ENCODE data around the gene KRTAP19-6.

The KRTAP19-6 gene, protein sequence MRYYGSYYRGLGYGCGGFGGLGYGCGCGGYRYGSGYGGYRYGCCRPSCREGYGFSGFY

GRCh38 chr21:30541764-30542163 lies at the start of gene KRTAP19-6:
KRTAP19-6 (minus strand) TSS chr21:30541864; CDS start chr21:30541833, 31 bp downstream.
- Mint-ChIP-seq H3K36me3 (ENCODE audit: low read depth) (no peaks in the 10 kb centered on the region), H3K27me3 (no peaks in the 10 kb centered on the region), H3K4me1 (ENCODE audit: low read depth) (no peaks in the 10 kb centered on the region), H3K27ac (no peak within 1 kb of the TSS), H3K9me3 (peaks cover 2% of the 10 kb centered on the region), H3K4me3 (no peak within 1 kb of the TSS)
- no peak for DNase-seq

DNA sequence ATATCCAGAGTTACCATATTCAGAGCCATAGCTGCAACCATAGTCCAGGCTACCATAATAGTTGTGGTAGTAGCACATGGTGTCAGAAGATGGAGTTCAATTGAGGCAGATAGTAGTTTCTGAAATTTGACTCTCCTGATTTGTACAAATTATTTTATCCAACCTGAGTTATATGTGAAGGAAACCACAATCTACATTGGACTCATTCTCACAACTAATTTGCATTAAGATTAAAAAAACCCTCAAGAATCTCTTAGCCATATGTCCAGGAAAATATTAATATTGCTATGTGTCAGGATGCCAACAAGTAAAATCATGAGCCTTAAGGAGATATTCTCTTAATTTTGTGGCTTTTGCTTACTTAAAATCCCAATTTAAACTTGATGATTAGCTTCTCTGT lies 48.6 kb upstream of the KRTAP19-6 start, which contains the start of gene KRTAP22-2:
Gene KRTAP22-2 (minus strand): TSS at position 101 of the 400 bp plus-strand sequence.
- H3K36me3 Mint-ChIP-seq (ENCODE audit: low read depth): no peaks in the 10 kb centered on the region
- H3K9me3 Mint-ChIP-seq: no peaks in the 10 kb centered on the region
- no peak for DNase-seq
- peaks cover 2% of the 10 kb centered on the region for H3K4me1 Mint-ChIP-seq (ENCODE audit: low read depth)
- H3K4me3 Mint-ChIP-seq: no peak within 1 kb of the TSS
- no peak within 1 kb of the TSS for H3K27ac Mint-ChIP-seq
- H3K27me3 Mint-ChIP-seq: no peaks in the 10 kb centered on the region

DNA sequence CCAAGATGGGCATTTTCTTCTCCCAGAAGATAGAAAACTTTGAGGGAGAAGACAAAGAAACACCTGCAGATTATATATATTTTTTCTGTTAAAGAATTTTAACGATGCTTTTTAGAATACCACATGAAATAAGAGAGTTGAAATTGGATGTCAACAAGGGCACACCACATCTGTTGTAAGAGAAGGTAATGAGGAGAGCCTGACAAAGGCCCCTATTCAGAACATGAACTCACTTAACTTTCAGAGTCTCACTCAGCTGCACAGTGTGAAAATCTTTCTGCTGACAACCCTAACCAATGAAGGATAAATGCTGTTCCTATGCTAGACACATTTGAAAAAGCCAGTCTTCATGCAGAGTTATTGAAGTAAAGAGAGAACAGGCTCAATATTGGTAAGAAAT lies 41.2 kb upstream of the KRTAP19-6 start:
- H3K36me3 Mint-ChIP-seq (ENCODE audit: low read depth): no peaks in the 10 kb centered on the region
- DNase-seq: no peak
- no peak overlapping the region for H3K4me3 Mint-ChIP-seq
- H3K27me3 Mint-ChIP-seq: no peaks in the 10 kb centered on the region
- H3K4me1 Mint-ChIP-seq (ENCODE audit: low read depth): no peaks in the 10 kb centered on the region
- no peaks in the 10 kb centered on the region for H3K9me3 Mint-ChIP-seq
- H3K27ac Mint-ChIP-seq: no peak overlapping the region

GRCh38 chr21:30580132-30580531 lies 38.5 kb upstream of the KRTAP19-6 start:
- H3K9me3 Mint-ChIP-seq: no peaks in the 10 kb centered on the region
- H3K27me3 Mint-ChIP-seq: no peaks in the 10 kb centered on the region
- H3K4me3 Mint-ChIP-seq: no peak overlapping the region
- DNase-seq: no peak
- H3K4me1 Mint-ChIP-seq (ENCODE audit: low read depth): no peaks in the 10 kb centered on the region
- H3K27ac Mint-ChIP-seq: no peak overlapping the region
- H3K36me3 Mint-ChIP-seq (ENCODE audit: low read depth): no peaks in the 10 kb centered on the region

DNA sequence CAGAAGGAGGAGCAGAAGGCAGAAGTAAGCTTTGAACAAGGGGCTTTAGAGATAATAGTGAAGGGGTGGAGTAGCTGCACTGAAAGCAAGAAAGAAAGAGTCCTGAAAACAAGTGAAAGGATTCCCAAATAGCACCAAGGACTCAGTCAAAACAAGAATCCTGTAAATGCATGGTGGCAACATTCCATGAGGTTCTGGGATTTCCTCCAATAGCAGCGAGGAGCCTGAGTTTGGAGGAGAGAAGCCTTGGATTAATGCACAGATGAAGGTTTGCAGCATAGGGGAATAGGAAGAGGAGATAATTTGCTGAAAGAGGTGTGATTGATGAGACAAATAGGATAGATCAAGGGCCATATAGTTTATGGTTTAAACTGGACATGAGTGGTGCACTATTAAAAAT lies 37.7 kb upstream of the KRTAP19-6 start:
- Mint-ChIP-seq H3K36me3 (ENCODE audit: low read depth) (no peaks in the 10 kb centered on the region), H3K4me1 (ENCODE audit: low read depth) (no peaks in the 10 kb centered on the region), H3K4me3 (no peak overlapping the region), H3K27ac (no peak overlapping the region), H3K27me3 (no peaks in the 10 kb centered on the region), H3K9me3 (no peaks in the 10 kb centered on the region)
- DNase-seq: no peak

DNA sequence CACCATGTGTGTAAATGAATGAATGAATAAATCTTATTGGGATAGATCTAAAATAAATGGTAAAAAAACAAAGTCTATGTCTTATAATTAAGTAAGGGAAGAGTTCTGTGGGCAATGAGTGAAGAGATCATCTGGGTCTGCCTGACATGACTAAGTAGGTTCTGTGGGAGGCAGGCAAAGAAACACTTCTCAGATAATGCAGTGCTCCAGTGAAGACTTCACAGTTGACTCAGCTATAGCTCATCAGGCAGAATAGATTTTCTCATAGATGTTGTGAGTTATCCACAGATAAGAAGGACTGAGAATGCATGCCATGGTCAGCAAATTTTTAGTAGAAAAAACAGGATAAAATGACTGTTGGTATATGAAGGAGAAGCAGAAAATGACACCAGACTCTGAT lies 36.1 kb upstream of the KRTAP19-6 start:
- Mint-ChIP-seq H3K4me1 (ENCODE audit: low read depth) (no peaks in the 10 kb centered on the region), H3K9me3 (no peaks in the 10 kb centered on the region), H3K27me3 (no peaks in the 10 kb centered on the region), H3K36me3 (ENCODE audit: low read depth) (no peaks in the 10 kb centered on the region), H3K4me3 (no peak overlapping the region), H3K27ac (no peak overlapping the region)
- DNase-seq: no peak

DNA sequence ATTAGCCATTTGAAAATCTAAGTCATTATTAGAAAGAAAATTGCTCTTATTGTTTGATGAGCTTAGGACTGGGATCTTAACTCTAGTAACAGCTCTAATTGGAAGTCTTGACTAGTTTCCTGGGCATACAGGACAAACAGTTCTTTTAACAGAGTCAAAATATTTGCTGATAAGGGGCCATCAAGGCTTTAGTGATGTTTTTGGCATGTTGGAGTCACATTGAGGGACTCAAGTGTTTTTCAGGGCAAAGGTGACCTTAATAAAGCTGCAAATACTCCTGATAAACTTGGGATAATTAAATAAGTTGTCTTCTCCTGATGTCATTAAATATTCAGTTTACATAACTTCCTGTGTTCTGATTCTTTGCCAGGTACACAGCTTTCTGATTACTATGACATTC lies 26.0 kb upstream of the KRTAP19-6 start:
- H3K27ac Mint-ChIP-seq: no peak overlapping the region
- no peak for DNase-seq
- H3K4me1 Mint-ChIP-seq (ENCODE audit: low read depth): no peaks in the 10 kb centered on the region
- no peak overlapping the region for H3K4me3 Mint-ChIP-seq
- no peaks in the 10 kb centered on the region for H3K36me3 Mint-ChIP-seq (ENCODE audit: low read depth)
- no peaks in the 10 kb centered on the region for H3K27me3 Mint-ChIP-seq
- H3K9me3 Mint-ChIP-seq: no peaks in the 10 kb centered on the region

GRCh38 chr21:30563630-30564029 lies 22.0 kb upstream of the KRTAP19-6 start:
- H3K4me3 Mint-ChIP-seq: no peak overlapping the region
- H3K27me3 Mint-ChIP-seq: no peaks in the 10 kb centered on the region
- H3K9me3 Mint-ChIP-seq: no peaks in the 10 kb centered on the region
- no peak overlapping the region for H3K27ac Mint-ChIP-seq
- no peaks in the 10 kb centered on the region for H3K4me1 Mint-ChIP-seq (ENCODE audit: low read depth)
- no peak for DNase-seq
- no peaks in the 10 kb centered on the region for H3K36me3 Mint-ChIP-seq (ENCODE audit: low read depth)

DNA sequence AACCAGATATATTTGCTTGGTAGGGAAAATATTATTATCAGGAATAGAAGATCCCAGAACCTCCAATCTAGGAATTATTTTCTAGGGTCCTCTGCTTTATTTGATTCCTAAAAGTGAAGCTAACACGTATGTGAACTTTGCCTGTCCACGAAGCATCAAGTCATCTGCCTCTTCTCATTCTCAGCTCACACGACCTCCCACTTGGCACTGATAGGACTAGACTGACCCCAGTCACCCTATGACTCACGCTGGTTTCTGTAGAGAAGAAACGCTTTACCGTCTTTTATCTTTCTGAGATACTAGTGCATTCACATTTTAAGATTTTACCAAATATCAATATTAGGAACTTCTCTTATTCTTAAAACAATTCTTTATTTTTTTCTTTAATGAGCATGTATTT lies 21.4 kb upstream of the KRTAP19-6 start:
- Mint-ChIP-seq H3K27me3 (no peaks in the 10 kb centered on the region), H3K27ac (no peak overlapping the region), H3K4me3 (no peak overlapping the region), H3K9me3 (no peaks in the 10 kb centered on the region), H3K4me1 (ENCODE audit: low read depth) (no peaks in the 10 kb centered on the region), H3K36me3 (ENCODE audit: low read depth) (no peaks in the 10 kb centered on the region)
- no peak for DNase-seq

DNA sequence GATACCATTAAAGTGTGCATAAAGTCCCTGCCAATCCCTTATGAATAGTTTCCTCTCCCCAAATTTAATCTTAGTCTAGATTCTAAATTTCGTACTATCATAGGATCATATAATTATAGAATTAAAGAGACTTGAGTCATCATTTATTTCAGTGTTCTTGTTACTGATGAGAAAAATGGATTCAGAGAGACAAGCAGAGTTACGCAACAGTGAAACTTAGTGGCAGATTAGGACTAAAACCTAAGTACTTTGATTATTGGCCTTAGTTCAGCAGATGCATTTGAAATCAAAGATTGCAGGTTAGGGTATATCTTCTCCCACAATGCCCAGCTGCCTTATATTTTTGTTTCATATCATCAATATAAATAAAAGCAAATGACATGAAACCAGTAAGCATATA lies 20.3 kb upstream of the KRTAP19-6 start:
- no peak overlapping the region for H3K4me3 Mint-ChIP-seq
- DNase-seq: no peak
- H3K27ac Mint-ChIP-seq: no peak overlapping the region
- no peaks in the 10 kb centered on the region for H3K27me3 Mint-ChIP-seq
- no peaks in the 10 kb centered on the region for H3K36me3 Mint-ChIP-seq (ENCODE audit: low read depth)
- no peaks in the 10 kb centered on the region for H3K4me1 Mint-ChIP-seq (ENCODE audit: low read depth)
- H3K9me3 Mint-ChIP-seq: no peaks in the 10 kb centered on the region

- Mint-ChIP-seq H3K27me3 (no peaks in the 10 kb centered on the region), H3K4me3 (no peak within 1 kb of the TSS), H3K9me3 (no peaks in the 10 kb centered on the region), H3K4me1 (ENCODE audit: low read depth) (no peaks in the 10 kb centered on the region), H3K27ac (no peak within 1 kb of the TSS), H3K36me3 (ENCODE audit: low read depth) (no peaks in the 10 kb centered on the region)
- no peak for DNase-seq
These were observed 19.7 kb upstream of the KRTAP19-6 start, which contains the start of gene KRTAP19-7 for GRCh38 chr21:30561264-30561895. KRTAP19-7 (minus strand) TSS chr21:30561314; CDS start chr21:30561289, 25 bp downstream.

GRCh38 chr21:30555095-30555494 lies 13.4 kb upstream of the KRTAP19-6 start:
- DNase-seq: no peak
- Mint-ChIP-seq H3K27ac (no peak overlapping the region), H3K4me1 (ENCODE audit: low read depth) (no peaks in the 10 kb centered on the region), H3K36me3 (ENCODE audit: low read depth) (no peaks in the 10 kb centered on the region), H3K27me3 (no peaks in the 10 kb centered on the region), H3K4me3 (no peak overlapping the region), H3K9me3 (peaks cover 8% of the 10 kb centered on the region)

DNA sequence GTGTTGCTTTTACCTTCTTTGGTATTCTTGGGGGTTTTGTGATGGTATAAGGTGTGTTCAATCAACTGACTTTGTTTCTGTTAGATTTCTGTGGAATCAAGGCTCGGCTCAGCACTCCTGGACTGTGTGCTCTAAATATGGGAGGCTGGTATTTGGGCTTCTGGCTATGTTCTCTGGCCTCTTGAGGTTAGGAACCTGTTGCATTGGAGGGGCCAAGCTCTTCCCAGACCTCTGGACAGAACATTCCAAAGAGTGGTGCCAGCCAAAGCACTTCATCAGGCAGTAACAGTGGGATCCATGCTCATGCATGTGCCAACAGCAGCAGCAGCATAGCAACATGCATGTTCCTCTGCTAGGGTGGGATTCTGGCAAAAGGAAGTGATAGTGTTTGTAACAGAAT lies 11.1 kb upstream of the KRTAP19-6 start:
- DNase-seq: no peak
- no peaks in the 10 kb centered on the region for H3K4me1 Mint-ChIP-seq (ENCODE audit: low read depth)
- no peak overlapping the region for H3K27ac Mint-ChIP-seq
- peaks cover 12% of the 10 kb centered on the region for H3K9me3 Mint-ChIP-seq
- H3K36me3 Mint-ChIP-seq (ENCODE audit: low read depth): no peaks in the 10 kb centered on the region
- H3K4me3 Mint-ChIP-seq: no peak overlapping the region
- H3K27me3 Mint-ChIP-seq: no peaks in the 10 kb centered on the region

GRCh38 chr21:30518876-30519275 lies 22.8 kb downstream of the KRTAP19-6 start:
- Mint-ChIP-seq H3K36me3 (ENCODE audit: low read depth) (no peaks in the 10 kb centered on the region), H3K27me3 (no peaks in the 10 kb centered on the region), H3K9me3 (no peaks in the 10 kb centered on the region), H3K4me3 (no peak overlapping the region), H3K27ac (no peak overlapping the region), H3K4me1 (ENCODE audit: low read depth) (no peaks in the 10 kb centered on the region)
- DNase-seq: no peak

DNA sequence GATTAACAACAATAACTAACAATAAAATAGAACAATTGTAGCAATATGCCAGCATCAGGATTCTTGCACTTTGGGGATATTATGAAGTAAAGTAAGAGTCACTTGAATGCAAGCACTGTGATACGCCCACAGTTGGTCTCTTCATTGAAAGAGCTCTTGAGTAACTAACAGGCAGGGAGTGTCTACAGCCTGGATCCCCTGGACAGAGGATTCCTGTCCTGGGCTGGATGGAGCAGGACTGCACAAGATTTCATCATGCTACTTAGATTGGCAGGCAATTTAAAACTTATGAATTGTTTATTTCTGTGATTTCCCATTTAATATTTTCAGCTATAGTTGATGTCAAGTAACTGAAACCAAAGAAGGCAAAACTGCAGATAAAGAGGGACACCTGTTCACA lies 26.0 kb downstream of the KRTAP19-6 start:
- Mint-ChIP-seq H3K9me3 (no peaks in the 10 kb centered on the region), H3K4me3 (no peak overlapping the region), H3K27me3 (no peaks in the 10 kb centered on the region), H3K4me1 (ENCODE audit: low read depth) (no peaks in the 10 kb centered on the region), H3K36me3 (ENCODE audit: low read depth) (no peaks in the 10 kb centered on the region), H3K27ac (no peak overlapping the region)
- DNase-seq: no peak
